NCI-H1105 (cell line): ENCODE data around the gene DHRS11.
"Not testable (repeated sequence)": the region's sequence is repeated elsewhere in the genome, so short reads cannot be mapped to it uniquely, and the experiment has no call there.

ENCODE experiments used
- DNase-seq: peaks from one replicate; lab custom pipeline; 2025; lab: John Stamatoyannopoulos, UW

DHRS11 gene

DNA sequence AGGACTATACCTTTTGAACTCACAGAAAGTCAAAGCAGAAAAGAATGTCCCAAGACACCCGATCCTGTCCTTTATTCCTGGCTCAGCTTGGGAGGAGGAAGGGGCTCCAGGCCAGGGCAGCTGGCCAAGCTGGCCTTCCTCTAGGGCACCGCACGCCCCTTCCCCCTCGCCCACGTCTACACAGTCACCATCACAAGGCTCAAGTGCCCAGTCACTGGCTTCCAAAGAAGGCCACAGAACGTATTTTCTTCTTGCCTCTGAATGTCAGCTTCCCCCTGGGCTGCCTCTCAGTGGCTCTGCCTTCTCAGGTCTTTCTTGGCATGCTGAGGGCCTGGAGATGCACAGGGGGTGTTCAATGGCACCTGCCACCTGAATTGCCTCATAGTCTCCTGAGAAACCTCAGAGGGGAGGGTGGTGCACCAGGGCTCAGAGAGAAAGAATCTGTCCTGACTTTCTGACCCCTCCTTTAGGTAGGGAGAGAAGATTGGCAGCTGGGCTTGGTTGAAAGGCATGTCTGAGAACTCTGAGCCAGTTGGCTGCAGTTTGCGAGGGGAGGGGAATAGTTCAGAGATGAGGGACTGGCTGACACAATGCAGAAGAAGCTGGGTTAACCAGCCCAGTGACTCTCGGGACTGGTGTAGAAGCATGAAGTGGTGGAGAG, 2.1 kb downstream of the DHRS11 start:
- DNase-seq: no peak

DNA sequence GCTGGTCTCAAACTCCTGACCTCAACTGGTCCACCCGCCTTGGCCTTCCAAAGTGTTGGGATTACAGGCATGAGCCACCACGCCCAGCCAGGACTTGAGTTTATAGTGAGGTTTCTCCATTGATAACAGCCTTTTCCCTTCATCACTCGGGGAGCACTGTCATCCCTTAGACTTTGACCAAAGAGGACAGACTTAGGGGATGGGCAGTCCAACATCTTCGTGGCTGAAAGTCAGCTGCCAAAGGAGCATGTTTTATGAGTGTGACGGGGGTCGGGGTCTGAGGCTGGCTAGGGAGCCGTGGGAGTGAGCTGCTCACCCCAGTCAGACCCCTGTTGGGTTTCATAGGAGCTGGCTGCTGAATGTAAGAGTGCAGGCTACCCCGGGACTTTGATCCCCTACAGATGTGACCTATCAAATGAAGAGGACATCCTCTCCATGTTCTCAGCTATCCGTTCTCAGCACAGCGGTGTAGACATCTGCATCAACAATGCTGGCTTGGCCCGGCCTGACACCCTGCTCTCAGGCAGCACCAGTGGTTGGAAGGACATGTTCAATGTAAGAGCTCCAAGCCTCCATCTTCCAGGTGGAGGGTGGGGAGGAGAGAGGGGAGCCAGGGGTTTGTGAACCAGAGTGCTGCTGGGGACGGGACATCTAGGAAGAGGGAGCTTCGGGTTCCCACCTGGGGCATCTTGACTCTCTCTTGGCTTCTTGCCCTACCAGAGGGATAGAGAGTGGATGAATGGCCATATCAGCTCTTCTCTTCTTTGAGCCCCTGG, 3.1 kb downstream of the DHRS11 start:
- DNase-seq: no peak

DNA sequence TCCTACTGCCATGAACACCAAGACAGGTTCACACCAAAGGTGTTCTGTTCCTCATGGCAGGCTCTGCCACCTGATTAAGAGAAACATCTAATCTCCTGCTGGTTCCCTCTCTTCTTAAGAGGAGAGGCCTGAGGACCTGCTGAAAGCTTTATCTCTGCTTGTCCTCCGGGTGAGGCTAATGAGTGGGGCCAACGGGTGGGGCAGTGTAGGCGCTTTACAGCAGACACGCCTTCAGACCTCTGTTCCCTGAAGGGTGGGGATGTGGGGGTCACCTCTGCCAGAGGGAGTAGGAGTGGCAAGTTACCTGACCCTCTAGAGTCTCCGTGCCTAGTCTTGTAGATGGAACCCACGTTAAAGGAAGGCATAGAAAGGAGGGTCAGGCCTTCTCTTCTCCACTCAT, 5.5 kb downstream of the DHRS11 start:
- no peak for DNase-seq

DNA sequence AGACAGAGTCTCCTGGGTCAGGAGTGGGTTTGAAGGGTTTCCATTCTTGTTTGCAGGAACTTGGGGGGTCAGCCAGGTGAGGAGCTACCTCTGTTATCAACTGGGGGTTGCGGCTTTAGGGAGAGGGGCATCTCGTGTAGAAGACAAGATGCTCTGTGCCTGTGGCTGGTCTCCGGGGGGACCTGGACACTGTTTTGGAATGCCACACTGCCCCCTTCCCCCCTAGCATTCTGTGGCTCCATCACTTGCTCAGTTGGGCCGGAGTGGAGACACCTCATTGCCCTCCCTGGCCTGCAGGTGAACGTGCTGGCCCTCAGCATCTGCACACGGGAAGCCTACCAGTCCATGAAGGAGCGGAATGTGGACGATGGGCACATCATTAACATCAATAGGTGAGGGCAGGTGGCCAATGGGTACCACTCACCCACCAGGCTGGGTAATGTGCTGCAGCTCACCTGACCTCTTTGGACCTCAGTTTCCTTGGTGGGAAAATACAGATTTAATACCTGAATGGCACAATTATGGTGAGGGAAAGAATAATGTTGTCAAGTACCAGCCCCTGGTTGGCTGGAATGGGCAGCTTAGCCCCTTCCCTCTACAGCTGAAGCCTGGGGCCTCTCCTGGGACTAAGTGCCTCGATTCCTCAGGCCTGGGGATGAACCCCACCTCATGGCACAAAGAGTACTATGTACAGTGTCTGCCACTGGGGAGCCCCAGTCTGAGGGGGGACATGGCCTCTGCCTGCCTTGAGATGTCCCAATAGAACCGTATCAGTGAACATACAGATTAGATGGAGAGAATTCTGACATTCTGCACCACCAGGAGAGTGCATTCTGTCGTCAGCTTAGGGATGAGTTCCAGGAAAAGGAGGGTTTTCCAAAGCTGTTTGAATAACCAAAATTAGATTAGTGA, 6.4 kb downstream of the DHRS11 start:
- no peak for DNase-seq

DNA sequence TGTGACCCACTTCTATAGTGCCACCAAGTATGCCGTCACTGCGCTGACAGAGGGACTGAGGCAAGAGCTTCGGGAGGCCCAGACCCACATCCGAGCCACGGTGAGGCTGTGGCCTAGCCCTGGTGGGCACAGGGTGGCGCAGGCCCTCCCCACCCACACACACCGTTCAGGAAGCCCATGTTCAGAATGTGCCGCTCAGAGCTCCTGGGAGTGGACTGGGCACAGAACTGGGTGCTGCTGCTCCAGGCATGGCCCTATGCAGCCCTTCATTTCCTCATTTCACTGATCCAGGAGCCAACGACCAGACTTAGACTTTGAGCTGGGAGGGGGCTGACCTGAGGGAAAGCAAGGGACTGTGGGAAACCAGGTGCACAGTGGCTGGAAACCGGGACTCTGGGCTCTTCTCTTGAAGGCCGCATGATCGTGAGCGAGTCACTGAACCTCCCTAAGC, 7.3 kb downstream of the DHRS11 start:
- DNase-seq: no peak

DNA sequence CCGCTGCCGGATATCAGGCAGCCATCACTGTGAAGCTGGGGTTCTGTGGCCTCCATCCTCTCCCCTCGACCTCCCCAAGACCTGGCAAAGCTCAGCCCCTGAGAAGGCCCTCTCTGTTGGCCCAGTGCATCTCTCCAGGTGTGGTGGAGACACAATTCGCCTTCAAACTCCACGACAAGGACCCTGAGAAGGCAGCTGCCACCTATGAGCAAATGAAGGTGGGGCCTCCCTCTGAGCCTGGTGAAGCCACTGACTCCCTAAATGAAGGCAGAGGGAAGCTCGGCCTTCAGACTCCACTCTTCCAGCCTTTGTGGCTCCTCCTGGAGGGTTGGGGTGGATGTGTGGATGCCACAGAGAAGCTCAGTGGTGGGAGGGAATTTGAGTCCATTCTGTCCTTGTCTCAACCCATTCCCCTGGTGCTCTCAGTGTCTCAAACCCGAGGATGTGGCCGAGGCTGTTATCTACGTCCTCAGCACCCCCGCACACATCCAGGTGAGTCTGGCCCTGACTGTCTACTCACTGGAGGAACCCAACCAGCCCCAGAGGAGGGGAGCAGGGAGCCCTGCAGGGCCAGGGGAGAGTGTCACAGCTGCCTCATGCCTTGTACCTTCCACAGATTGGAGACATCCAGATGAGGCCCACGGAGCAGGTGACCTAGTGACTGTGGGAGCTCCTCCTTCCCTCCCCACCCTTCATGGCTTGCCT, 8.0 kb downstream of the DHRS11 start:
- DNase-seq: no peak

DNA sequence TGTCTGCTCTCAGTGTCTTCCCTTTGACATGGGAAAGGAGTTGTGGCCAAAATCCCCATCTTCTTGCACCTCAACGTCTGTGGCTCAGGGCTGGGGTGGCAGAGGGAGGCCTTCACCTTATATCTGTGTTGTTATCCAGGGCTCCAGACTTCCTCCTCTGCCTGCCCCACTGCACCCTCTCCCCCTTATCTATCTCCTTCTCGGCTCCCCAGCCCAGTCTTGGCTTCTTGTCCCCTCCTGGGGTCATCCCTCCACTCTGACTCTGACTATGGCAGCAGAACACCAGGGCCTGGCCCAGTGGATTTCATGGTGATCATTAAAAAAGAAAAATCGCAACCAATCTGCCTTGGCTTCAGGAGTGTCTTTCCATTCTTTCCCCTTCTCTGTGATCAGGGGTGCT, 8.8 kb downstream of the DHRS11 start:
- no peak for DNase-seq

DNA sequence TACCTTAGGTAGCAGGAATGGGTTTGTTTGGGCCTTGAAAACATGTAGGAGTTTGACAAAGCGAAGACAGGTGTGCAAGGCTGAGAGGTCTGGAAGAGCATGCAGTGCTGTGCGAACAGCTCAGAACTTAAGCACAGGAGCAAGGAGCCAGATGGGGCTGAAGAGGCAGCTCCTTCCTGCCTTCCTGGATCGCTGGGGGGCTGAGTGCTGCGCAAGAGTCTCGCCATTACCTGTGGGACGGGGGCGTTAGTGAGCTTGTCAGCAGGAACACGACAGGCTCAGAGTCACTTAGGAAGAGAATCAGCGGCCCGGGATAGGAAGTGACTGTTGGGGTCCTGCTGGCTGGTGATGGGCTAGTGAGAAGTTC, 9.2 kb downstream of the DHRS11 start:
- DNase-seq: no peak

DNA sequence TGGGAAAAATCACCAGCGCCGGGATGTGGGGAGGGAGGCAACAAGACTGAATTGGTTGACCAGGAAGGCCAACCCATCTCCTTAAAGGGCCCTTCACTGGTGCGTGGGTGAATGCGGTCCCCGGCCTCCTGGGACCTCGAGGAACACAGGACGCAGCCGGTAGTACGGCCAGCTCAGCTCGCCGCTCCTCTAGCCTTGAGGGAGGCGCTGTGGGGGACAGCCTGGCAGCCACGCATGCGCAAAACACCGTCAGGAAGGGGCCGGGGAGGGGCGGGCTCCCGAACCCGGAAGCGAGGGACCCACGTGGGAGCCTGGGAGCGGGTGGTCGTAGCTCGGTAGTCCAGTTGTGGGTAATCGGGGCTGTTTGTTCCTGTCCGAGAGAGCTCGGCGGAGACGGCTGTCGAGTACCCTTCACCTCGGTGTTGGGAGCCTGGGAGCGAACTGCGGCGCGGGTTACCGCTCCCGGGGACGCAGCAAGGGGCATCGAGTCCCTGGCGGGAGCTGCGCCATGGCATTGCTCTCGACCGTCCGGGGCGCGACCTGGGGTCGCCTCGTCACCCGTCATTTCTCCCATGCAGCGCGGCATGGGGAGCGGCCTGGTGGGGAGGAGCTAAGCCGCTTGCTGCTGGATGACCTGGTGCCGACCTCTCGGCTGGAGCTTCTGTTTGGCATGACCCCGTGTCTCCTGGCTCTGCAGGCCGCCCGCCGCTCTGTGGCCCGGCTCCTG, 9.8 kb downstream of the DHRS11 start, which contains the start of gene MRM1:
Gene MRM1 (plus strand): TSS at position 281 of the 727 bp plus-strand sequence. CDS start 228 bp downstream, at position 509.
- DNase-seq: peak; percentile 77

DNA sequence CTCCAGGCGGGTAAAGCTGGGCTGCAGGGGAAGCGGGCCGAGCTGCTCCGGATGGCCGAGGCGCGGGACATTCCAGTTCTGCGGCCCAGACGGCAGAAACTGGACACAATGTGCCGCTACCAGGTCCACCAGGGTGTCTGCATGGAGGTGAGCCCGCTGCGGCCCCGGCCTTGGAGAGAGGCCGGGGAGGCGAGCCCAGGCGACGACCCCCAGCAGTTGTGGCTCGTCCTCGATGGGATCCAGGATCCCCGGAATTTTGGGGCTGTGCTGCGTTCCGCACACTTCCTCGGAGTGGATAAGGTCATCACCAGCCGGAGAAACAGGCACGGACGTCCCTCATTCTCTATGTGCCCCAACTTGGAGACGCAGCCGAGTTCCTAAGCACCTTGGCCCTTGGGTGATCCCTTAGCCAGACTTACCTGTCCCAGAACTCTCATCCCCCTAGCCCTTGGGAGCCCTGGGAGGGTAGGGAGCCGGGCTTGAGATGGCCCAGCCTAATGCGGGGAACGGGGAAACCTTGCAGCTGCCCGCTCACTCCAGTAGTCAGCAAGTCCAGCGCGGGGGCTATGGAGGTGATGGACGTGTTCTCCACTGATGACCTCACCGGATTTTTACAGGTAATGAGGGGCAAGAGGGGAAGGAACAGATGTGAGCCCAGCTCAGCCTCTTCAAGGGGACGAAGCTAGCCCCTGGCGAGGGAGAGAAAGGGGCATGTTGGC, 10.5 kb downstream of the DHRS11 start:
- no peak for DNase-seq

DNA sequence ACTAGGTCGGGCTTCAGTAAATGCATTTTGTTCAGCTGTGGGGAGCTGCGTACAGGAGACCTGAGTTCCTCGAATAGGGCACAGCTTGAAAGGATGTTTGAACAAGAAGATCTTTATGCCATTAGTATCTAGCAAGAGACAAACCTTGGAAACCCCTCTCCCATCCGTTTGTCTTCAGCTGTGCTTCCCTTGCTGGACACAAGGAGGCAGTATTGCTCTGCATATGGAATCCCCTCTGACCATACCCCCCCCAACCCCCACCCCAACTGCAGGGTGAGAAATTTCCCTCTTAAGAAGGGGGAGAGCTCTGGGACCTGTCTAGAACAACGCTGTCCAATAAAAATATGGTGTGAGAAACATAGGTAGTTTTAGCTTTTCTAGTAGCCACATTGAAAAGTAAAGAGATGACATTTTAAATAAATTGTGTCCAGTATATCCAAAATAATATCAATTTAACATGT, 11.3 kb downstream of the DHRS11 start:
- DNase-seq: peak; percentile 61

DNA sequence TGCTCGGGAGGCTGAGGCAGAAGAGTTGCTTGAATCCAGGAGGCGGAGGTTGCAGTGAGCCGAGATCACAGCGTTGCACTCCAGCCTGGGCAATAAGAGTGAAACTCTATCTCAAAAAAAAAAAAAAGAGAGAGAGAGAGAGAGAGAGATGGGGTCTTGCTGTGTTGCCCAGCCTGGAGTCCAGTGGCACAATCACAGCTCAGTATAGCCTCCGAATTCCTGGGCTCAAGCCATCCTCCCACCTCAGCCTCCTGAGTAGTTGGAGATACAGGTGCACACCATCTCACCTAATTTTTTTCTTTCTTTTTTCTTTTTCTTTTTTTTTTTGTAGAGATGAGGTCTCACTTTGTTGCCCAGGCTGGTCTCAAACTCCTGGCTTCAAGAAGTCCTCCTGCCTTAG, 13.3 kb downstream of the DHRS11 start:
- DNase-seq: not testable (repeated sequence)

DNA sequence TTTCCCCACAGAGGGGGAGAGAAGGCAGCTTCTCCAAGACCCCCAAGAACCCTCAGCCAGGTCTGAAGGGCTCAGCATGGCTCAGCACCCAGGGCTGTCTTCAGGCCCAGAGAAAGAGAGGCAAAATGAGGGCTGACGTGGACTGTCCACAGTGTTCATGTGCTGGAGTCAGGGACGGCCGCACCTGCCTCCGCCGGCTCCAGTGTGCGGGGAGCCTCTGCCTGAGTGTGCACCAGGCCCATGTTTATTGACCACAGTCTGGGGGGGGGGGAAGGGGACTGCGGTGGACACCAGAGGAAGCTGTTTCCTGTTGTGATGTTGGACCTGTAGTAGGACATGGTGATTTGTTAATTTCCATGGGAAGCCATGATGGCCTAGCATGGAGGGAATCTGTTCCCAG, 16.6 kb downstream of the DHRS11 start:
- no peak for DNase-seq

DNA sequence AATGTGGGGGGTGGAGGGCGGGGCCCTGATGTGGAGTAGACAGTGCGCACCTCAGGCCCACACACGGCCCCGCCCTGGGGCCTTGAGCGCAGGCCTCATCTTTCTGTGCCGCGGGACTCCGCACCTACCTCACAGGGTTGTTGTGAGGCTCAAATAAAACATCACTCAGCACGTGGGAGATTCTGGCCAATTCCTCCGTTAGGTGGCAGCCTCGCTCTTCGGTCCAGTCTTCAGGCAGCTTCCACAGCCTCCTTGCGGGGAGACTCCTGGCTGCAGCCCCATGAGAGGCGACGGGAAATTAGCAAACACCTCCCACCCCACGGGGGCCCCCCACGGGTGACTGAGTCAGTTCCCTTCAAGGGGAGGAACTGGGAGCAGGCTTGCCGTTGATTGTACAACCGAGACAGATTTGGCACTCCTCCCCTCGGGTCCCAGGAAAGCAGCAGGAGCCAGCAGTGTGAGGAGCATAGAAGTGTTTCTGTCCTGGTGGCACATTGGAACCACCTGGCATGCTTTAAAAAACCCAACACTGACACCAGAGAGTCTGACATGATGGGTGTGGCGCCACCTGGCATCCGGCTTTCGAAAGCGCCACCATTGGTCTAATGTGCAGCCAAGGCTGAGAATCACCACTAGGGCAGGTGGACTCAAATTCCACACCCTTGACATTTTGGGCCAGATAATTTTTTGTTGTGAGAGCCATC, 17.3 kb downstream of the DHRS11 start:
- DNase-seq: no peak

DNA sequence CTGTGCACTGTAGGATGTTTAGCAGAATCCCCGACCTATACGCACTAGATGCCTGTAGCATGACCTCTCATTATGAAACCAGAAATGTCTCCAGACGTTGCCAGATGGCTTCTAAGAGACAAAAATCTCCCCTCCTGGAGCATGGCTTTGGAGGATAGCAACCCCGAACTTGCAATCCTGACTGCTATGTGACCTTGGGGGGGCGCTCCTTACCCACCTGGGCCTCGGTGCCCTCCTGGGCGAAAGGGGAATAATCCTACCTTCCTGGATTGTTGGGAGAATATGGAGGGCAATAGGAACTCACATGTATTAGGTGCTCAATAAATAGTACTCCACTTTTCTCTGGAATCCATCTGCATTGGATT, 17.8 kb downstream of the DHRS11 start:
- DNase-seq: no peak

DNA sequence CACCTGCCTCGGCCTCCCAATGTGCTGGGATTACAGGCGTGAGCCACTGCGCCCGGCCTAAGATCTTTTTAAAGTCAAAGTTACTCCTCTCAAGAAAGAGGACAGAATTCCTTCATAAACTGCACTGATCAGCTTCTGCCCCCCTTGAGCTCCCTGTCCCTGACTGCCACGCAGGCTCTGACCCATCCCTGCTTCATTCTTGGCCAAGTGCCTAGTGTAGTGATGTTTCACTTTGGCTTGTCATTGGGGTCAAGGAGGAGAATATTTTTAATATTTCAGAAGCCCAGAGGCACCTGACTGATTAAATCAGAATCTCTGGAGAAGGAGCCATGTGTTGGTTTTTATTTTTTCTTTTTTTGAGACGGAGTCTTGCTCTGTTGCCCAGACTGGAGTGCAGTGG, 18.8 kb downstream of the DHRS11 start:
- DNase-seq: no peak

DNA sequence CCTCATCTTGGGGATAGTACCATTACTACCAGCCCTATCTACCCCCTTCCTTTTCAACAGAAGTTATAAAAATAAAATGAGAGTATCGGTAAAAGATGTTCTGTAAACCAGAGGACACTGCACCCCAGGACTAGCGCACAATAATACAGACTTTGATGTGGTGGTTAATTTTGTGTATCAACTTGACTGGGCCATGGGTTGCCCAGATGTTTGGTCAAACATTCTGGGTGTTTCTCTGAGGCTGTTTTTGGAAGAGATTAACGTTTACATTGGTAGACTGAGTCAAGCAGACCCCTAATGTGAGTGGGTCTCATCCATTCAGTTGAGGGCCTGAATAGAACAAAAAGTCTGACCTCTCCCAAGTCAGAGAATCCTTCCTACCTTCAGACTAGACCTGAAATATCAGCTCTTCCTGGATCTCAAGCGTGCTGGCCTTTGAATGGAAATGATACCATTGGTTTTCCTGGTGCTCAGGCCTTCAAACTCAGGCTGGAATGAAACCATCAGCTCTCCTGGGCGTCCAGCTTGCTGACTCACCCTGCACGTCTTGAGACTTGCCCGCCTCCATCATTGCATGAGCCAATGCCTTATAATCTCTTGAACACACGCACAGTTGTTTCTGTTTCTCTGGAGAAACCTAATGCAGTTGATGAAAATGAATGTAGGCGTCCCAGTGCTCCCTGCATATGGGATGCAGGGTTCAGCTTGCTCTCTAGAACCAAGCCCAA, 19.8 kb downstream of the DHRS11 start:
- DNase-seq: no peak

DNA sequence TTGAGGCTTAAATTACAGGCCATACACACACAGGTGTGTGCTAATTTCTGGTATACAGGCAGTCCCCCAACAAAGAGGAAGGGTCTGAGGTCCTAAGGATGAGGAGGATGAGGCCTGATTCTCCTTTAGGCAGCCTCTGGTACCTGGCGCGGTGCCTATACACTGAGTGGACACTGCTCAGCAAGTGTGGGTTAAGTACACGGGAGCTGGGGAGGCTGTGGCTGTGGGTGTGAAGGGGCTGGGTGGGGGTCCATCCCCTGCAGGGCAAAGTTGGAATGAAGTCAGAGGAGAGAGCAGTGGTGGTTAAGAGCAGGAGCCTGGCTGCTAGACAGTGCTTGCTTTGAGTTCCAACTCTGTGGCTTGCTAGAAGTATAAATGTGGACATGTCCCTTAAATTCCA, 20.6 kb downstream of the DHRS11 start:
- no peak for DNase-seq

DNA sequence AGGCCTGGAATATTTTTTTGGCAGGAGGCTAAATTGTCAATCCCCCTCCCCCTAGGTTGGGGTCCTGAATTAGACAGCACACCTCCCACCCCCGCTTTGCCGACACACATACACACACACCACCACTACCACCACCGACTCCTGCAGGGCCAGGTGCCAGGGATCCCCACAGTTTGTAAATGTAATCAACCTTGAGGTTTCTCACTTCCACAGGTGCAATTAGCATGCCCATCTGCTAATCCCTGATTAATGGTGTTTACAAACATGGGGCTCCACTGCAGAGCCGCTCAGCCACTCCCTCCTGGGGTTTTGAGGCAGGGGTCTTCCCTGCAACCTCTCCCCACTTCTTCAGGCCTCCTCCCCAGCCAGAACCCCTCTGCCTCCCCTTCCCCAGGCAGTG, 21.5 kb downstream of the DHRS11 start:
- no peak for DNase-seq
